ENCODE data around the gene CLRN3.

DNA sequence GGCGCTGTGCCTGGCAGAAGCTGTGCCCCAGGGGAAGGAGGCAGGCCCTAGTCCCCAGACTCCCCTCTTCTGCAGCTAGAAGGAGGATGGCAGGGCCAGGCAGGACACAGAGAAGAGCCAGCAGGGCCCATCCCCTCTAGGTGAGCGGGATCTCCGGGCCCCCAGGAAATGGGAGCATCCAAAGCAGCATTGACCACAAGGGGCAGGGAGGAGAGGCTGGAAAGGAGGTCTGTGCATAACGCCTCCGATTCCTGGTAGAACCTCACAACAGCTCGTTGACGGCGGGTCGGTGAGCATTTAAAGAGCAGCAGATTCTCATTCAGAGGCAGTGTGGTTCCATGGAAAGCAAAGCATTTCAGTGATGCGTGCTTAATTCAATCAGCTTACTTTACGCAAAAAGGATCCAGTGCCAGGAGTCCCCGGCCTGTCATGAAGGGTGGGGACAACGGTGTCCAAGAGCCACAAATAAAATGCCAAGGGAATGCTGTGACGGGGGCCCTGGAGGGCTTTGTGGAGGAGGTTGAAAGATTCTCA lies 41.0 kb downstream of the CLRN3 start:
- TF ChIP-seq HOXA7 (CRISPR knock-in tag; IDR thresholded peaks at IDR 0.05; ENCODE audit: borderline replicate concordance) (no peak), CTCF (tag by site-specific recombination; IDR thresholded peaks at IDR 0.05) (no peak), YY1 (tag by site-specific recombination; IDR thresholded peaks at IDR 0.05) (no peak), ZNF362 (tag by site-specific recombination; IDR thresholded peaks at IDR 0.05) (no peak), ZNF266 (tag by site-specific recombination; IDR thresholded peaks at IDR 0.05; ENCODE audit: low read depth) (no peak), ZNF311 (tag by site-specific recombination; IDR thresholded peaks at IDR 0.05; ENCODE audit: borderline replicate concordance) (no peak), ZBTB44 (tag by site-specific recombination; IDR thresholded peaks at IDR 0.05) (no peak), ZNF513 (tag by site-specific recombination; IDR thresholded peaks at IDR 0.05) (no peak)
- TF ChIP-seq, protein P1, sequence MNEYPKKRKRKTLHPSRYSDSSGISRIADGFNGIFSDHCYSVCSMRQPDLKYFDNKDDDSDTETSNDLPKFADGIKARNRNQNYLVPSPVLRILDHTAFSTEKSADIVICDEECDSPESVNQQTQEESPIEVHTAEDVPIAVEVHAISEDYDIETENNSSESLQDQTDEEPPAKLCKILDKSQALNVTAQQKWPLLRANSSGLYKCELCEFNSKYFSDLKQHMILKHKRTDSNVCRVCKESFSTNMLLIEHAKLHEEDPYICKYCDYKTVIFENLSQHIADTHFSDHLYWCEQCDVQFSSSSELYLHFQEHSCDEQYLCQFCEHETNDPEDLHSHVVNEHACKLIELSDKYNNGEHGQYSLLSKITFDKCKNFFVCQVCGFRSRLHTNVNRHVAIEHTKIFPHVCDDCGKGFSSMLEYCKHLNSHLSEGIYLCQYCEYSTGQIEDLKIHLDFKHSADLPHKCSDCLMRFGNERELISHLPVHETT (tag by site-specific recombination; IDR thresholded peaks at IDR 0.05): no peak

All from HEK293 (cell line).